Measurements from ENCODE around the gene PARP15. TPM values are rescaled to one million over a fixed set of nuclear protein-coding genes. Genes with fewer than 3 reads are reported as not detected.
A peak's percentile ranks its signal among the peaks of the same experiment; 100 is the strongest.

PARP15 gene
- total RNA-seq, 4 donors from 2014 or later, result 0.42 to 2.7 (median 1.1) TPM; not detected in 1

GRCh38 chr3:122559906-122560305, 17.5 kb upstream of the PARP15 start:
- H3K27ac ChIP-seq, result no peak overlapping the region
- 72 to 90% methylated on average over 3 of the region's 3 CpGs for WGBS, 2 donors (ENCODE audit: low coverage in 1 of 2)

GRCh38 chr3:122560680-122561079, 16.8 kb upstream of the PARP15 start:
- H3K27ac ChIP-seq, result no peak overlapping the region
- H3K4me1 ChIP-seq, result peaks cover 0 to 49% (median 12%) of the 10 kb centered on the region in 3 donors
- no peaks in the 10 kb centered on the region for H3K9me3 ChIP-seq
- peaks cover 0 to 43% of the 10 kb centered on the region in 2 donors for H3K36me3 ChIP-seq
- no peak for ATAC-seq
- H3K4me3 ChIP-seq, result no peak overlapping the region
- H3K27me3 ChIP-seq, result no peaks in the 10 kb centered on the region
- TF ChIP-seq EP300 (IDR thresholded peaks at IDR 0.05) (no peak), CTCF (IDR thresholded peaks at IDR 0.05) (peak; percentile 40 to 66 (median 60)), POLR2AphosphoS5 (IDR thresholded peaks at IDR 0.05) (no peak), POLR2A (IDR thresholded peaks at IDR 0.05) (no peak)
- whole genome bisulfite sequencing, 2 donors (ENCODE audit: low coverage in 1 of 2), result 75% methylated on average over 1 of the region's 1 CpG; no CpG with 5 or more reads in 1 of the 2 donors

More at GRCh38 chr3:122559906-122560305, 17.5 kb upstream of the PARP15 start:
- ATAC-seq, result no peak
- TF ChIP-seq EP300 (IDR thresholded peaks at IDR 0.05), result no peak
- no peak for TF ChIP-seq POLR2AphosphoS5 (IDR thresholded peaks at IDR 0.05)
- no peak for TF ChIP-seq POLR2A (IDR thresholded peaks at IDR 0.05)
- no peak for TF ChIP-seq CTCF (IDR thresholded peaks at IDR 0.05)
- Histone ChIP-seq H3K9me3 (no peaks in the 10 kb centered on the region), H3K4me1 (peaks cover 0 to 41% (median 7%) of the 10 kb centered on the region in 3 donors), H3K27me3 (no peaks in the 10 kb centered on the region), H3K4me3 (no peak overlapping the region), H3K36me3 (peaks cover 0 to 50% of the 10 kb centered on the region in 2 donors)

GRCh38 chr3:122562923-122563716, 14.3 kb upstream of the PARP15 start:
- Histone ChIP-seq H3K4me1 (peaks cover 0 to 73% (median 18%) of the 10 kb centered on the region in 3 donors), H3K36me3 (peaks cover 0 to 41% of the 10 kb centered on the region in 2 donors), H3K9me3 (no peaks in the 10 kb centered on the region), H3K4me3 (peak overlapping the region; percentile 73 to 93), H3K27me3 (no peaks in the 10 kb centered on the region), H3K27ac (peak overlapping the region; percentile 93 to 99 (median 96))
- 39 to 58% methylated on average over 5 of the region's 5 CpGs for WGBS, 2 donors (ENCODE audit: low coverage in 1 of 2)
- no peak for ATAC-seq
- TF ChIP-seq CTCF (IDR thresholded peaks at IDR 0.05), result no peak
- no peak for TF ChIP-seq EP300 (IDR thresholded peaks at IDR 0.05)
- TF ChIP-seq POLR2A (IDR thresholded peaks at IDR 0.05), result no peak
- no peak for TF ChIP-seq POLR2AphosphoS5 (IDR thresholded peaks at IDR 0.05)

GRCh38 chr3:122563717-122564025, 13.8 kb upstream of the PARP15 start:
- TF ChIP-seq POLR2A (IDR thresholded peaks at IDR 0.05) (no peak), EP300 (IDR thresholded peaks at IDR 0.05) (no peak), CTCF (IDR thresholded peaks at IDR 0.05) (no peak), POLR2AphosphoS5 (IDR thresholded peaks at IDR 0.05) (no peak)
- Histone ChIP-seq H3K36me3 (peaks cover 0 to 41% of the 10 kb centered on the region in 2 donors), H3K9me3 (no peaks in the 10 kb centered on the region), H3K4me1 (peaks cover 0 to 79% (median 23%) of the 10 kb centered on the region in 3 donors), H3K27me3 (no peaks in the 10 kb centered on the region), H3K27ac (peak overlapping the region; percentile 93 to 99 (median 96)), H3K4me3 (peak overlapping the region; percentile 73 to 93)
- 0 to 25% methylated on average over 1 to 4 of the region's 5 CpGs for WGBS, 2 donors (ENCODE audit: low coverage in 1 of 2)
- ATAC-seq, result no peak

Data from gastroesophageal sphincter (tissue), 4 donors.